NCI-H345 (cell line): ENCODE results near the gene FRS3.
"Not testable (repeated sequence)": the region's sequence is repeated elsewhere in the genome, so short reads cannot be mapped to it uniquely, and the experiment has no call there.

Experiments
- DNase-seq: peaks from one replicate; lab custom pipeline; 2025; lab: John Stamatoyannopoulos, UW

FRS3 gene

GRCh38 chr6:41769376-41769775 is 10.3 kb downstream of the FRS3 start:
- no peak for DNase-seq

- DNase-seq = no peak
These were observed 11.0 kb downstream of the FRS3 start for GRCh38 chr6:41768545-41769308.

- no peak for DNase-seq
These were observed 12.4 kb downstream of the FRS3 start for GRCh38 chr6:41767112-41767833.

- DNase-seq = not testable (repeated sequence)
These were observed 13.5 kb downstream of the FRS3 start for GRCh38 chr6:41766043-41766664.

- DNase-seq = no peak
These were observed 16.2 kb downstream of the FRS3 start for GRCh38 chr6:41763470-41763869.

- no peak for DNase-seq
These were observed 19.7 kb downstream of the FRS3 start for GRCh38 chr6:41759905-41760579.

GRCh38 chr6:41759106-41759904 is 20.4 kb downstream of the FRS3 start:
- DNase-seq = no peak

- no peak for DNase-seq
These were observed 21.1 kb downstream of the FRS3 start for GRCh38 chr6:41758641-41759035.

- DNase-seq = no peak
These were observed 21.6 kb downstream of the FRS3 start for GRCh38 chr6:41757931-41758640.

- DNase-seq = no peak
These were observed 22.4 kb downstream of the FRS3 start for GRCh38 chr6:41757271-41757670.

- no peak for DNase-seq
These were observed 23.3 kb downstream of the FRS3 start for GRCh38 chr6:41756354-41756753.

GRCh38 chr6:41755895-41756294 is 23.8 kb downstream of the FRS3 start:
- no peak for DNase-seq

- DNase-seq = no peak
These were observed 29.3 kb downstream of the FRS3 start for GRCh38 chr6:41750374-41750773.

- no peak for DNase-seq
These were observed 31.2 kb downstream of the FRS3 start for GRCh38 chr6:41748542-41748941.

- no peak for DNase-seq
These were observed 31.6 kb downstream of the FRS3 start for GRCh38 chr6:41748102-41748477.

GRCh38 chr6:41747256-41748101 is 32.2 kb downstream of the FRS3 start, which contains the start of gene PGC:
Gene PGC (minus strand): TSS chr6:41747397. CDS start chr6:41747334, 63 bp downstream.
- no peak for DNase-seq

GRCh38 chr6:41746107-41746506 is 33.6 kb downstream of the FRS3 start:
- no peak for DNase-seq

- no peak for DNase-seq
These were observed 35.4 kb downstream of the FRS3 start for GRCh38 chr6:41744236-41744787.

- DNase-seq = no peak
These were observed 36.1 kb downstream of the FRS3 start for GRCh38 chr6:41743406-41744235.
